Activated CD8-positive, alpha-beta T cell treated with anti-CD3 and anti-CD28 coated beads for 36 hours (primary cell): Measurements from ENCODE around the gene CCDC30. TPM values are rescaled to one million over a fixed set of nuclear protein-coding genes. Genes with fewer than 3 reads are reported as not detected.

Experiments
- ATAC-seq: fragments of 200-7000 bp; cut with Tn5 transposase; one replicate; pipeline ENCODE4 v1.10.0; 2021; ENCODE audit warnings: mild to moderate bottlenecking, moderate library complexity
- CTCF ChIA-PET: fragments of 350-600 bp; sonication (Branson Sonifier 250); formaldehyde crosslinking; loops from one replicate; lab custom pipeline; 2021; ENCODE audit warnings: antibody characterized with exemption; lab: Charles Lee
- POLR2A ChIA-PET: fragments of 350-600 bp; sonication (Branson Sonifier 250); formaldehyde crosslinking; loops from one replicate; lab custom pipeline; 2021; ENCODE audit warnings: antibody characterized with exemption; lab: Charles Lee
- DNase-seq: peaks from one replicate; pipeline ENCODE4 v3.0.0-alpha.2; 2020
- H3K27ac Mint-ChIP-seq: one replicate; pipeline ENCODE4 v1.8.0; 2021; ENCODE audit warnings: mild to moderate bottlenecking, mixed read lengths
- H3K27me3 Mint-ChIP-seq: one replicate; pipeline ENCODE4 v1.8.0; 2021; ENCODE audit warnings: mixed read lengths
- H3K36me3 Mint-ChIP-seq: one replicate; pipeline ENCODE4 v1.8.0; 2021; ENCODE audit warnings: low read depth, mixed read lengths
- H3K4me1 Mint-ChIP-seq: one replicate; pipeline ENCODE4 v1.8.0; 2021; ENCODE audit warnings: low read depth, mixed read lengths
- H3K4me3 Mint-ChIP-seq: one replicate; pipeline ENCODE4 v1.8.0; 2021; ENCODE audit warnings: mild to moderate bottlenecking, moderate library complexity, mixed read lengths
- H3K9me3 Mint-ChIP-seq: one replicate; pipeline ENCODE4 v1.8.0; 2021; ENCODE audit warnings: mixed read lengths
- intact Hi-C: fragments of 100-400 bp; cut with micrococcal nuclease; formaldehyde crosslinking; loops from one replicate; pipeline ENCODE4 v1.10.0; 2022
- total RNA-seq, 2 experiments: library from RNA; stranded (reverse); gene quantifications; one replicate each; pipeline ENCODE4 v1.2.3, GENCODE V29; 2021
- TF ChIP-seq, protein P1 (sequence below): fragments of 200-600 bp; IDR thresholded peaks from one replicate; pipeline ENCODE4 v1.8.0; 2022; ENCODE audit warnings: antibody characterized with exemption, mild to moderate bottlenecking

CCDC30 gene
- total RNA-seq, 2 experiments from 2014 or later: 0.60 to 3.0 TPM

DNA sequence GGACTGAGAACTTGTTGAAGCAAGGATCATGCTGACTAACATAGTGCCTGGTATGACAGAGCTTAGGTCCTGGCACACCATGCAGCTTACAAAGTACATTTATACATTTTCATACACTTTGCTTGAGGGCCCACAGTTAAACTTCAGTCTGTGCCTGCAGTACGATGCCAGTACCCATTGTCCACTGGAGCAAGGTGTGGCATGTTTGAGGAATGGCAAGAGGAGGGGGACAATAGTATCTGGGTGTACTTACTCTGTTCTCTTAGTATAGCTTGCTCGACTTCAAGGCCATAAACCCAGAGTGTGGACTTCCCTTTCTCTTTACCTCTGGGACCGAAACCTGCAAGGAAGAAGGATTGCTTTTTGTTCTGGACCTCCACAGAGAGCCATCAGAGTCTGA, 212.4 kb downstream of the CCDC30 start:
- intact Hi-C loops: no loop called here
- no peak overlapping the region for H3K27ac Mint-ChIP-seq
- ChIA-PET CTCF (no interaction called here), POLR2A (interaction anchor here (8.9 to 10.5 kb wide), 2 partner anchors 8 to 12 kb away, joined by 61 to 151 read pairs; partner anchors contain the start of gene YBX1)
- peaks cover 27% of the 10 kb centered on the region for H3K36me3 Mint-ChIP-seq
- DNase-seq: no peak
- no peak for ATAC-seq
- H3K4me1 Mint-ChIP-seq: peaks cover 11% of the 10 kb centered on the region
- TF ChIP-seq, protein P1, sequence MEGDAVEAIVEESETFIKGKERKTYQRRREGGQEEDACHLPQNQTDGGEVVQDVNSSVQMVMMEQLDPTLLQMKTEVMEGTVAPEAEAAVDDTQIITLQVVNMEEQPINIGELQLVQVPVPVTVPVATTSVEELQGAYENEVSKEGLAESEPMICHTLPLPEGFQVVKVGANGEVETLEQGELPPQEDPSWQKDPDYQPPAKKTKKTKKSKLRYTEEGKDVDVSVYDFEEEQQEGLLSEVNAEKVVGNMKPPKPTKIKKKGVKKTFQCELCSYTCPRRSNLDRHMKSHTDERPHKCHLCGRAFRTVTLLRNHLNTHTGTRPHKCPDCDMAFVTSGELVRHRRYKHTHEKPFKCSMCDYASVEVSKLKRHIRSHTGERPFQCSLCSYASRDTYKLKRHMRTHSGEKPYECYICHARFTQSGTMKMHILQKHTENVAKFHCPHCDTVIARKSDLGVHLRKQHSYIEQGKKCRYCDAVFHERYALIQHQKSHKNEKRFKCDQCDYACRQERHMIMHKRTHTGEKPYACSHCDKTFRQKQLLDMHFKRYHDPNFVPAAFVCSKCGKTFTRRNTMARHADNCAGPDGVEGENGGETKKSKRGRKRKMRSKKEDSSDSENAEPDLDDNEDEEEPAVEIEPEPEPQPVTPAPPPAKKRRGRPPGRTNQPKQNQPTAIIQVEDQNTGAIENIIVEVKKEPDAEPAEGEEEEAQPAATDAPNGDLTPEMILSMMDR: no peak
- H3K27me3 Mint-ChIP-seq: no peaks in the 10 kb centered on the region
- no peak overlapping the region for H3K4me3 Mint-ChIP-seq
- no peaks in the 10 kb centered on the region for H3K9me3 Mint-ChIP-seq

DNA sequence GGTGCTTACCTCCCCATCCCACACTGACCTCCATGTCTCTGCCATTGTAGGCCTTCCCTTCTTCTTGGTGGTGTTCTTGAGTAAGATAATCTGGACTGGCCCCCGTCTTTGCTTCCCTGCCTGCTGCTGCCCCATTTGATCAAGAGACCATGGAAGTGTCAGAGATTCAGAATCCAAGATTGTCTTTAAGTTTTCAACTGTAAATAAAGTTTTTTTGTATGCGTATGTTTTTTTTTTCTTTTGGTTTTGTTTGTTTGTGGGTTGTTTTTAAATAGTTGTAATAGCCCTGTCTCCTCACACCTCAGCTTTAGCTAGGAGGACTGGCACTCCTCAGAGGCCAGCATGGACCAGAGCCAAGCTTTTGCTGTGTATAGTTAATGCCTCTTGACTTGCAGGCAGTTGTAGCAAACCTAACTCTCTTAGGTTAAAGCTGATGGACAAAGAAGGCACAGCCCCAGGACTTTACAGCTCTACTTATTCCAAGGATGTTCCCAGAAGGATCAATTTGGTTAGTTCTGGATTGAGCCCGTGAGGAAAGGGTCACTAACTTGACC, 213.5 kb downstream of the CCDC30 start:
- CTCF ChIA-PET: interaction anchor here (1.0 to 1.9 kb wide), 2 partner anchors 14 to 18 kb away, joined by 4 to 5 read pairs; no protein-coding TSS in a partner anchor
- peaks cover 28% of the 10 kb centered on the region for H3K36me3 Mint-ChIP-seq
- no peak overlapping the region for H3K27ac Mint-ChIP-seq
- H3K9me3 Mint-ChIP-seq: no peaks in the 10 kb centered on the region
- POLR2A ChIA-PET: interaction anchor here (8.9 to 10.5 kb wide), 2 partner anchors 7 to 13 kb away, joined by 61 to 151 read pairs; partner anchors contain the start of gene YBX1
- intact Hi-C loops: no loop called here
- TF ChIP-seq, protein P1: no peak
- H3K4me3 Mint-ChIP-seq: no peak overlapping the region
- H3K27me3 Mint-ChIP-seq: no peaks in the 10 kb centered on the region
- DNase-seq (no peak), ATAC-seq (no peak)
- H3K4me1 Mint-ChIP-seq: peaks cover 13% of the 10 kb centered on the region

DNA sequence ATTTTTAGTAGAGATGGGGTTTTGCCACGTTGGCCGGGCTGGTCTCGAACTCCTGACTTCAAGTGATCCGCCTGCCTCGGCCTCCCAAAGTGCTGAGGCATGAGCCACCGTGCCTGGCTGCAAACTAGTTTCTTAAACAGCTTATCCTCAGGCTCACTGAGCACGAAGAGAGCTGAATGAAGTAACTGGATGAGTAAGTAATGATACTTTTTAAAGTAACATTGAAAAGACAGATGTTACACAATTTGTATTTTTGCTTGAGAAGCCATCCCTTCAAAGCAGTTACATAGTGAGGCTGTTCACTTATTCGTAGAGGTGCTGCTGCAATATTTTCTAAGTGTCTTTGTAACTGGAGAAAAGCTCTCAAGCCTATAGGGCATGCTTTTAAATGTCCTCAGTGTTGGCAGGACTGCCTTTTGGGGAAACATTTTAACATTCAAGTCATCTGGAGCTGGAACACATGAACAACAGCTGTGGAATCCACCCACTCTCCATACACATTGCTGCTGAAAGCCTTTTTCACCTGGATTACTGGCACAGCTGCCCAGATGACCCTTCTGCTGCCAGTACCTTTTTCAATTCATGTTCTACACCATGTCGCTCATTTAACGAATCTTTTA, 216.4 kb downstream of the CCDC30 start:
- POLR2A ChIA-PET: interaction anchor here (2.1 to 10.5 kb wide), 2 partner anchors 9 to 16 kb away, joined by 13 to 151 read pairs; no protein-coding TSS in a partner anchor
- Mint-ChIP-seq H3K4me1 (peaks cover 17% of the 10 kb centered on the region), H3K36me3 (peaks cover 36% of the 10 kb centered on the region), H3K27me3 (no peaks in the 10 kb centered on the region), H3K4me3 (peak overlapping the region; percentile 84), H3K27ac (no peak overlapping the region), H3K9me3 (no peaks in the 10 kb centered on the region)
- intact Hi-C loops: no loop called here
- DNase-seq (no peak), ATAC-seq (no peak)
- TF ChIP-seq, protein P1: no peak
- CTCF ChIA-PET: interaction anchor here (2.4 kb wide), 1 partner anchor 13 kb away, joined by 7 read pairs; no protein-coding TSS in a partner anchor

DNA sequence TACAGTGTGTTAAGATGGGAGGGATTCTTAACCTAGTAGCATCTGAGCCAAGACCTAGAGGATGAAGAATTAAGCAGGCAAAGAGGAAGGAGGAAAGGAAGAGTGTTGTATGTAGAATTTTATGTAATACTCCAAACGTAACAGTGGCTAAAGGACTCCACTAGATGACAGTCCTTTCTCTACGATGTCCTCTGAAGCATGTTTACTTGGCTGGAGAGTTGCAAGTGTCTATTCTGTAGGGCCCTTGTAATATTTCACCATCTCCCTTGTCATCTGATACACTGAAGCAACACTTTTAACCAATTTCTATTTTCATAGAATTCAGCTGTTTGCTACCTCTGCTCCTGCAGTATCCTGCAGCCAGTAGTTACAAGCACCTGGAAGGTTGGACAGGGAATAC, 217.0 kb downstream of the CCDC30 start:
- Mint-ChIP-seq H3K27ac (no peak overlapping the region), H3K4me3 (peak overlapping the region; percentile 84), H3K36me3 (peaks cover 36% of the 10 kb centered on the region), H3K27me3 (no peaks in the 10 kb centered on the region), H3K4me1 (peaks cover 23% of the 10 kb centered on the region), H3K9me3 (no peaks in the 10 kb centered on the region)
- ChIA-PET POLR2A (interaction anchor here (0.6 to 10.5 kb wide), 5 partner anchors 8 to 60 kb away, joined by 3 to 151 read pairs (median 47); partner anchors contain the start of gene PPIH), CTCF (no interaction called here)
- TF ChIP-seq, protein P1: no peak
- intact Hi-C loops: no loop called here
- no peak for DNase-seq
- no peak for ATAC-seq
